GM19035 (cell line): Measurements from ENCODE around the gene PRICKLE4.

Source experiments
- ATAC-seq: cut with Tn5 transposase; IDR thresholded peaks from one replicate; pipeline ENCODE4 v1.9.1; 2021; ENCODE audit not compliant: unreplicated experiment

The PRICKLE4 gene

GRCh38 chr6:41770381-41771057 is 10.1 kb upstream of the PRICKLE4 start:
- no peak for ATAC-seq

GRCh38 chr6:41771058-41771983 is 9.3 kb upstream of the PRICKLE4 start:
- ATAC-seq, result no peak

GRCh38 chr6:41774841-41775240 is 5.7 kb upstream of the PRICKLE4 start:
- no peak for ATAC-seq

DNA sequence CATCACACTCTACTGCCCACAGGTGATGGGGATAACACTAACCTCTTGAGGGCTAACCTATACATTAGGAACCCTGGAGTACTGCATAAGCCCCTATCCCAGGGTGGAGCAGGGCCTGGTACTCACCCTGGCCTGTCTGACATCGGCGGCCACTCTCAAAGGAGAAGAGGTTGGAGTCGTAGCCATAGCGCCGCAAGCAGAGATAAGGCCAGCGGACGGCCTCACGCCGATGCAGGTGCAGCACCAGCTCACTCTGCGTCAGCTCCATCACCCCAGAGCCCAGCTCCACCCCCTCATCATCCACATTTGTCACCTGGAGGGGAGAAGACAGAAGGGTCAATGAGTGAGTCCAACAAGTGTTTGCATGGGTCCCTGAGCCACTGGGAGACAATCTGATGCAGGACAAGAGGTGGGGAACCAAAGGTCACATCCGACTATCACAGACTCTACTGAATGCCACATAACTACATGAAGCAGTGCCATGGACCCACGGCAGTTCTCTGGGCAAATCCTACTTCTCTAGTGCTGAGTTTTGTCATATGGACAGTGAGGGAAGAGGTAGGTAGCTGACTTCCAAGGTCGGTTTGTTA is 5.2 kb upstream of the PRICKLE4 start:
- ATAC-seq, result no peak

DNA sequence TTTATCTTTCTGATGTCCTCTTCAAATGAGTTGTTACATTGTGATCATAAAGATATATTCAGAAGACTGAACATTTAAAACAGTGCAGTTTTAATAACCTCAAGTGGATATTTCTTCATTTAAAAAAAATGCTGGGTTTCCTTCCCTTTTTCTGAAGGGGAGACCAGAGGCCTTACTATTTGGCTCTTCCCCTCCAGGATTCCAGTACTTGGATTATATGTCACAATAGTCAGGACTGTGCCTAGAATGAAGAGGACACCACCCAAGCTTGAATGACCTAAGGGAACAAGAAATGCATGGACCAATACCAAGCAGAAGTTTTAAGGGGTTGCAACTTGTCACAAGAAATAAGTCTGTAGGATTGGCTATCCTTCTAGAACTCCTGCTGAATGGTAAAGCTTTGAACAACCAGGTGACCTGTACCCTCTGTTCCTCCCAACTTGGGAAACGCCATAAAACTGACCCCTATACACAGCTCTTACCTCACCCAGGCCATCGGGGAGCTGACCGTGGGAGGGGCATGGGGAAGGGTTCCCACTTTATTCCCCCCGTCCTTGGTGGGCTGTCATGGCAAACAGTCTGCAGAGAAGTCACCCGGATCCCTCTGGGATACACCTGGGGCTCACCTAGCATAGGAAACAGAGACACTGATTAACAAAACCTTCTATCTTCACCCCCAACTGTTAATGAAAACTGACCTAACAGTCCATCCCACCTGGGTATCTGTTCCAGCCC is 2.9 kb upstream of the PRICKLE4 start:
- no peak for ATAC-seq

DNA sequence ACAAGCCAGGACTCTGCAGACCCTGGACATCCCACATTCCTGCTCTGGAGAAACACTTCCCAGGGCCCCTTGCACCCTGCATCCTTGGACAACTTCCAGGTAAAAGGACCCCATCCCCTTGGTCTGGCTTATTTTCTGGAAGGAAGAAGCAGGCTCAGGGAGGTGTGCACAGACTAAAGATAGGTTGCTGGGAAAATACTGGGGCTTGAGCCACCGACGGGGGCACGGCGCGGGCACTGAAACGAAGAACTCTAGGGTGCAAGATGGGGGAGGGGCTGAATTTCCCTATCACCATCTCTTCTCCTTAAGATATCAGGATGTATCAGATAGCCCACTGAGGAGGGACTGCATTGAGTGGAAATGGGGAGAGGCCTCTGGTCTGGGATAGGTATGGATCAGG is 1.7 kb upstream of the PRICKLE4 start:
- ATAC-seq, result no peak

DNA sequence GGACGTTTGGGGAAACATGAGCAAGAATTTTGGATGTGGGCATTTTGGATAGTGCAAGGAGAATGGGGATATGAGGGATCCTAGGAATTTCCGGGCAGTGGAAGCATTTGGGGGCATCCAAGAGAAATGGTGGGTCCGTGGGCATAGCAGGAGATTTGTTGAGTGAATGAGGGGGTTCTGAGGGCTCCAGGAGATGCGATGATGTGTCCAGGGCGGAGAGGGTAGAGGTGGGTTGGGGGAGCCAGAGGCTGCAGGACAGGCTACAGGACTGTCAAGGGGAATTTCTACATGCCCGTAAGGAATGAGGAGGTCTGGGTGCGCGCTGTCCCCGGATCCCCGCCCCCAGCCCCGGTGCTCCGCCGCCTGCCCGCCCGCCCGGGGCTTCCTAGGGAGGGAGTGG is 1.2 kb upstream of the PRICKLE4 start:
- peak; percentile 9 for ATAC-seq

GRCh38 chr6:41779788-41780550 is 613 bp upstream of the PRICKLE4 start, which contains the start of gene FRS3:
TSS of gene FRS3 (minus strand) at chr6:41779900. CDS start at chr6:41776987, 2,913 bp downstream.
- peak; percentile 96 for ATAC-seq

DNA sequence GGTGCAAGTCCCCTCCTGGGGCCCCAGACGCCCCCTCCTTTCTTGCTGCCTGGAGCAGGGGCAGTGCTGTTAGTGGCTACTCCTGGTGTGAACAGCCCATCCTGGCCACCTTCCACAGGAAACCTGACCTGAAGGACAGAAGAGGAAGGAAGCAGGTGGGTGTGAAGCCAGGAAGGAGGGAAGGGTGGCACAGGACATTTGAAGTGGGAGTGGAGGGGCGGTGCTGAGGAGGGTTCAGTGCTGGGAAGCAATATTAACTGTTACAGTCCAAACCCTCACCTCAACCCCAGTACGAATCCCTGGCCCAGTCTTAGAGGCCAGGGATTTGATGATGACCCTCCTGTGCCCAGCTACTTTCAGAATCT is 766 bp downstream of the PRICKLE4 start:
- ATAC-seq, result no peak

- no peak for ATAC-seq
Observed at GRCh38 chr6:41783106-41783780, 2.7 kb downstream of the PRICKLE4 start.

DNA sequence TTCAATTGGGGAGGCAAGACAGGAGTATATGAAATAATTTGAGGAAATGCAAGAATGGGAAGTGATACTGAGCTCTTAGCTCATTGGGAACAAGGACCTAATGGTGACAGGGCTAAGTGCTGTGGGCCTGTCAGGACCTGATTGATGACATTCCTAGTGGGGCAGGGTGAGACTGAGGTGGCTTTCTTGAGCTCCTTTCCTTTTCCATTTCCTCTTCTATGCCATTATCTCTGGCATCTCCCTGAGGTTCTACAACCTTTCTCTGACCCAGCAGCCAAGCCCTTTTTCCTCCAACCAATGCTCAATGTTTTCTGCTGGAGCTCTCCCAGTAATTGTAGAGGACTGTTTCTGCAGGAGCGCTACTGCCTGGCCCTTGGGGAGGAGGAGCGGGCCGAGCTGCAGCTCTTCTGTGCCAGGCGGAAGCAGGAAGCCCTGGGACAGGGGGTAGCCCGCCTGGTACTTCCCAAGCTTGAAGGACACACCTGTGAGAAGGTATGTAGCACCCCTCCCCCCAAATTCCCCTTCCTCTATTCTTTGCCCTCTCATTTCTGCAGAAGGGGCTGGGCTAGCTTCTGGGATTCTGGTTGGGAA is 4.1 kb downstream of the PRICKLE4 start:
- ATAC-seq, result no peak

GRCh38 chr6:41785254-41785653 is 4.7 kb downstream of the PRICKLE4 start:
- ATAC-seq, result no peak

DNA sequence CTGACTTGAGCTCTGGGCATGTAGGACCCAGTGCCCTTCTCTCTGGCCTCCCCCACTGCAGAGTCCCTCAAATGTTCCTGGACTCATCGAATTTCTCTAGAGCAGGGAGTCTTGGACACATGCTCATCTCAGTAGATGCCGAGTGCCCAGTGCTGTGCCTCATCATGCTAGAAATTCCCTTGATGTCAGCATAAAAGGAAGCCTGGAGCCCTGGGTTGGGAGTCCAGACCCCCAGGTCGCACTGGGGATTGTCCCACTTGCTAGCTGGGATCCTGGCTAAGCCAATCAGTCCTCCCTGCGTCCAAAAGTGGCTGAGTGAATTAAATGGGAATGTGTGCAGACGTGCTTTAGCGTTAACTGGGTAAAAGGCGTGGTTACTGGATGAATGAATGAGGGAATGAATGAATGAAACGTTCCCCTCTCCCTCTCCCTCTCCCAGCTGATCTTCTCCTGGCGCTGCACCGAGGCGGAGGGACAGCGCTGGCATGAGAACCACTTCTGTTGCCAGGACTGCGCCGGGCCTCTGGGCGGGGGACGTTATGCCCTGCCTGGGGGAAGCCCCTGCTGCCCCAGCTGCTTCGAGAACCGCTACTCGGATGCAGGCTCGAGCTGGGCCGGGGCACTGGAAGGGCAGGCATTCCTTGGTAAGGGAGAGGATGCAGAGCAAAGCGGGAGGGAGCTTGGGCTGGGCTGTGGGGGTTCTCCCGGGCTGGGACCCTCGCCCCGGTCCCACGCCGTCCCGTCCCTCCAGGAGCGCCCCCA is 5.3 kb downstream of the PRICKLE4 start:
- no peak for ATAC-seq

GRCh38 chr6:41786451-41787218 is 6.1 kb downstream of the PRICKLE4 start:
- peak; percentile 59 for ATAC-seq

GRCh38 chr6:41787219-41787917 is 6.8 kb downstream of the PRICKLE4 start, which contains the start of gene TOMM6:
TSS of gene TOMM6 (plus strand) at chr6:41787694. CDS start at chr6:41787698, 4 bp downstream.
- peak; percentile 87 for ATAC-seq

DNA sequence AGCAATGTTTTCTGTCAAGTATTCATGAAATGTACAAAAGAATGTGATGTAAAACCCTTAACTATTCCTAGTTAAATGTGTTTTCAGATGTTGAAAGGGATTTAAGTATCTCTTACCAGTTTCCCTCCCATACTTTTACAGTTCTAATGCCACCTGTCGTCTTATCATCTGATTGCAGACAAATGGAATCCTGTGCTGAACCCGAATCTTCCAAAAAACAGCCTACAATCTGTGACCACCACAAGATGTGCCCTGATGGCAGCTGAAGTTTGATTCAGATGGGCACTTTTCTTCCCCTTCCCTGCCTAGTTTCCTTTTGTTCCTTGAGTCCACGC is 8.8 kb downstream of the PRICKLE4 start:
- no peak for ATAC-seq

DNA sequence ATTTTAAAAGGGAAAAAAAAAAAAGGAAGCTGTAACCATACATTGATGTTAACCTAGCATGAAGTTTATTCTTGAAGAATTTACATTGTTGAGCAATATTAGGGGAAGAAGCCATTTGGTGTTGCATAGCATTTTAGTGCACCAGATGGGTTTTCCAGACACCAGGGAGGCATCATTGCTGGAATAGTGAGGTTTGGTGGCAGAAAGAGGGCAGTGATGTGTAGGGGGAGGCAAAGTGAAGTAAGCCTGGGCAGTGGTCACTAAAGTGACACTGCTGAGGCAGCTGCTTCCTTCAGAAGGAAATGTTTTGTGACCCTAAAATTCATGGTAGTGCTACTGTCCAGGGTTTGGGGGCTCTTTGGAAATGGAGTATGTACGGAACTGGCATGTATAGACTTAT is 9.5 kb downstream of the PRICKLE4 start:
- no peak for ATAC-seq
